SU-DHL-6 (cell line): ENCODE data around the gene TBRG1.

Experiments used
- H2AFZ ChIP-seq: fragments of 200-600 bp; sonication (generic); 2 replicates; pipeline ENCODE4 v1.6.1; 2014; ENCODE audit warnings: low read depth, mild to moderate bottlenecking, moderate library complexity, mixed read lengths, antibody characterized with exemption, low read length; ENCODE audit not compliant: severe bottlenecking
- H3F3A ChIP-seq: fragments of 200-600 bp; shearing (Covaris generic); 2 replicates; pipeline ENCODE4 v1.6.0; 2016; ENCODE audit warnings: antibody characterized with exemption, mild to moderate bottlenecking; ENCODE audit not compliant: insufficient read depth
- H3K27ac ChIP-seq: fragments of 200-600 bp; sonication (generic); 2 replicates; pipeline ENCODE4 v1.5.1; 2016; ENCODE audit warnings: low read depth, mild to moderate bottlenecking, low read length, moderate library complexity, mixed read lengths
- H3K27me3 ChIP-seq: fragments of 200-600 bp; sonication (generic), shearing (Covaris generic); 2 replicates; pipeline ENCODE4 v1.6.0; 2014; ENCODE audit warnings: mild to moderate bottlenecking, low read length
- H3K36me3 ChIP-seq: fragments of 200-600 bp; sonication (generic); 2 replicates; pipeline ENCODE4 v1.6.1; 2014; ENCODE audit warnings: mild to moderate bottlenecking, low read length, mixed read lengths
- H3K4me2 ChIP-seq: fragments of 300-600, 200-600 bp; shearing (Covaris generic), sonication (generic); 2 replicates; pipeline ENCODE4 v1.6.0; 2014; ENCODE audit warnings: low read length, low read depth, mild to moderate bottlenecking; ENCODE audit not compliant: poor library complexity, severe bottlenecking
- H3K4me3 ChIP-seq: fragments of 200-600 bp; sonication (generic); 2 replicates; pipeline ENCODE4 v1.5.1; 2014; ENCODE audit warnings: antibody characterized with exemption, low read length, mild to moderate bottlenecking, mixed read lengths; ENCODE audit not compliant: insufficient read depth, poor library complexity, severe bottlenecking
- H3K79me2 ChIP-seq: fragments of 200-600 bp; sonication (generic); 2 replicates; pipeline ENCODE4 v1.6.1; 2014; ENCODE audit warnings: mild to moderate bottlenecking, low read length, moderate library complexity; ENCODE audit not compliant: insufficient read depth
- H3K9ac ChIP-seq: fragments of 200-600 bp; sonication (generic); 2 replicates; pipeline ENCODE4 v1.7.0; 2014; ENCODE audit warnings: mild to moderate bottlenecking, low read length
- H3K9me2 ChIP-seq: fragments of 200-600 bp; sonication (generic); replicated peaks from 2 replicates; pipeline ENCODE4 v1.6.1; 2014; ENCODE audit warnings: low read length; ENCODE audit not compliant: insufficient read depth
- H3K9me3 ChIP-seq: fragments of 200-600 bp; sonication (generic); 2 replicates; pipeline ENCODE4 v1.6.1; 2014; ENCODE audit warnings: low read length, mixed read lengths; ENCODE audit not compliant: insufficient read depth
- H4K20me1 ChIP-seq: fragments of 200-600 bp; sonication (generic); 2 replicates; pipeline ENCODE4 v1.6.1; 2014; ENCODE audit warnings: low read depth, mild to moderate bottlenecking, antibody characterized with exemption, low read length, moderate library complexity, mixed read lengths
- EZH2phosphoT487 ChIP-seq: fragments of 200-600 bp; sonication (generic), shearing (Covaris generic); conservative IDR thresholded peaks from 2 replicates; pipeline ENCODE4 v1.6.1; 2018; ENCODE audit warnings: mild to moderate bottlenecking, antibody characterized with exemption, low read length, moderate library complexity, mixed read lengths
- TF ChIP-seq, protein P1 (sequence below): fragments of 200-600 bp; sonication (generic); IDR thresholded peaks from one replicate; pipeline ENCODE4 v1.5.1; 2017; ENCODE audit warnings: antibody characterized with exemption, mild to moderate bottlenecking, low read length, moderate library complexity; ENCODE audit not compliant: insufficient read depth, poor library complexity, severe bottlenecking

TBRG1 gene

DNA sequence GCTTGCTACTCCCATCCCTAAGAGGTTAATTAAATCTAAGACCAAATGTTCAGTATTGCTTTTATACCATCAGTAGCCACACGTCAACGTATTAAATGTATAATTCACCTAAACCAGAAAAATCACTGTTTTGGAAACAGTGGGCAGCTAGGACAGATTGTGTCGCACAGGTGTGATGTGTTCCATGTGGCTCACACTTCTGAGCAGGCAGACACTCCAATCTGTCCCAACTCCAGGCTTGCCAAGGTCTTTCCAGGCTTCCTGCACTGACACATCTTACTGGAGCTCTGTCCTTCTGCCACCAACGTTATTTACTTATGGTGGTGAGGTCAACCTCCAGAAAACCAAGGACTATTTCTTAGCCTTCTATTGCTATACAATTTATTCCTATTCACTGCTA is 39.4 kb downstream of the TBRG1 start:
- Histone ChIP-seq H3K9me2 (no peaks in the 10 kb centered on the region), H3K9me3 (no peaks in the 10 kb centered on the region), H3K9ac (no peak overlapping the region), H3F3A (no peaks in the 10 kb centered on the region), H3K27ac (no peak overlapping the region), H4K20me1 (no peaks in the 10 kb centered on the region), H3K4me2 (no peak overlapping the region), H2AFZ (no peak overlapping the region), H3K27me3 (no peaks in the 10 kb centered on the region), H3K36me3 (no peaks in the 10 kb centered on the region), H3K4me3 (no peak overlapping the region), H3K79me2 (no peaks in the 10 kb centered on the region)
- TF ChIP-seq, protein P1, sequence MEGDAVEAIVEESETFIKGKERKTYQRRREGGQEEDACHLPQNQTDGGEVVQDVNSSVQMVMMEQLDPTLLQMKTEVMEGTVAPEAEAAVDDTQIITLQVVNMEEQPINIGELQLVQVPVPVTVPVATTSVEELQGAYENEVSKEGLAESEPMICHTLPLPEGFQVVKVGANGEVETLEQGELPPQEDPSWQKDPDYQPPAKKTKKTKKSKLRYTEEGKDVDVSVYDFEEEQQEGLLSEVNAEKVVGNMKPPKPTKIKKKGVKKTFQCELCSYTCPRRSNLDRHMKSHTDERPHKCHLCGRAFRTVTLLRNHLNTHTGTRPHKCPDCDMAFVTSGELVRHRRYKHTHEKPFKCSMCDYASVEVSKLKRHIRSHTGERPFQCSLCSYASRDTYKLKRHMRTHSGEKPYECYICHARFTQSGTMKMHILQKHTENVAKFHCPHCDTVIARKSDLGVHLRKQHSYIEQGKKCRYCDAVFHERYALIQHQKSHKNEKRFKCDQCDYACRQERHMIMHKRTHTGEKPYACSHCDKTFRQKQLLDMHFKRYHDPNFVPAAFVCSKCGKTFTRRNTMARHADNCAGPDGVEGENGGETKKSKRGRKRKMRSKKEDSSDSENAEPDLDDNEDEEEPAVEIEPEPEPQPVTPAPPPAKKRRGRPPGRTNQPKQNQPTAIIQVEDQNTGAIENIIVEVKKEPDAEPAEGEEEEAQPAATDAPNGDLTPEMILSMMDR, result no peak
- no peak for TF ChIP-seq EZH2phosphoT487

- Histone ChIP-seq H3F3A (no peaks in the 10 kb centered on the region), H3K9me3 (no peaks in the 10 kb centered on the region), H3K4me2 (no peak overlapping the region), H3K27ac (no peak overlapping the region), H3K36me3 (no peaks in the 10 kb centered on the region), H4K20me1 (no peaks in the 10 kb centered on the region), H3K79me2 (no peaks in the 10 kb centered on the region), H3K27me3 (no peaks in the 10 kb centered on the region), H2AFZ (no peak overlapping the region), H3K9me2 (no peaks in the 10 kb centered on the region), H3K4me3 (no peak overlapping the region), H3K9ac (no peak overlapping the region)
- TF ChIP-seq EZH2phosphoT487, result no peak
- TF ChIP-seq, protein P1, result no peak
These were observed 41.2 kb downstream of the TBRG1 start for GRCh38 chr11:124663861-124664260.

DNA sequence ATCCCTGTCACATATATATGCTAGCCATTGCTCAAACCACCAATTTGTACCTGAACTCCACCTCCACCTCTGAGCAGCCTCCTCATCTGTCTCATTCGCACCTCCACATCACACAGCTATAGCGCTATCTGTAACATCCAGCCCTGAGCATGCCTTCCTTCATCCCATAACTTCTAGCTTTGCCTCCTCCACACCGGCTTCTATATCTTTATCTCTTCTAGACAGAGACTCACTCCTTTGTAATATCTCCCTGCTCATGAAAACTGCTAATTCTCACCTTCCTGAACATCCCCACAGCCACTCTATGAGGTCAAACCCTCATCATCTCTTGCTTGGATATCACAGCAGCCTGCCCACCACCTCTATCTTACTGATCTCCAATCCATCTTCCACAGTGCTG is 44.9 kb downstream of the TBRG1 start:
- no peaks in the 10 kb centered on the region for H3K9me2 ChIP-seq
- H2AFZ ChIP-seq, result no peak overlapping the region
- H3K27me3 ChIP-seq, result no peaks in the 10 kb centered on the region
- no peaks in the 10 kb centered on the region for H4K20me1 ChIP-seq
- H3K36me3 ChIP-seq, result no peaks in the 10 kb centered on the region
- no peaks in the 10 kb centered on the region for H3K79me2 ChIP-seq
- no peak overlapping the region for H3K4me2 ChIP-seq
- no peaks in the 10 kb centered on the region for H3K9me3 ChIP-seq
- no peak overlapping the region for H3K27ac ChIP-seq
- no peak overlapping the region for H3K4me3 ChIP-seq
- no peak overlapping the region for H3K9ac ChIP-seq
- TF ChIP-seq, protein P1, result no peak
- TF ChIP-seq EZH2phosphoT487, result no peak
- no peaks in the 10 kb centered on the region; the same call in 1 of the 2 replicates for H3F3A ChIP-seq

DNA sequence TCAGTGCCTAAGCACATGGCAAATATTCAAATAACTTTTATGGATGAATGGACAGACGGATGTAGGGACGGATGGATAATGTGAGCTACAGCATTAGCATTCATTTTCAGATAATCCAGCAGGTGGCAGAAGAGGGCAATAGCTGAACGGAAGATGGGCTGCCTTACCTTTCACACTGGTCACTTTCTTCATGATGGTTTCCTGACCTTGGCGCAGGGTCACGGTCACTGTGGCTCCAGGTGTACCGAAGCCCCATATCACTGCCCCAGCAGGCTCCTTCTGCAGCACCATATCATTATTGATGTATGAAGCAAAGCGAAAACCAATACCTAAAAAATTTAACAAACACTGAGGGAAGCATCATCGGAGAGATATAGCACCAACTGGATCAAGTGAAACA is 46.5 kb downstream of the TBRG1 start:
- TF ChIP-seq EZH2phosphoT487, result no peak
- TF ChIP-seq, protein P1, result peak; percentile 35
- no peaks in the 10 kb centered on the region for H3K9me3 ChIP-seq
- H3K4me3 ChIP-seq, result no peak overlapping the region
- no peak overlapping the region for H3K9ac ChIP-seq
- H3K9me2 ChIP-seq, result no peaks in the 10 kb centered on the region
- no peaks in the 10 kb centered on the region for H4K20me1 ChIP-seq
- no peaks in the 10 kb centered on the region for H3K36me3 ChIP-seq
- H3K27ac ChIP-seq, result no peak overlapping the region
- no peaks in the 10 kb centered on the region for H3K79me2 ChIP-seq
- no peak overlapping the region for H3K4me2 ChIP-seq
- no peaks in the 10 kb centered on the region; the same call in 1 of the 2 replicates for H3F3A ChIP-seq
- H3K27me3 ChIP-seq, result no peaks in the 10 kb centered on the region
- no peak overlapping the region for H2AFZ ChIP-seq
